Stomach smooth muscle (tissue), 2 donors: ENCODE measurements around the gene LYL1.

Source experiments
- H3K27ac ChIP-seq: one replicate; pipeline ENCODE4 v1.7.0; 2013; ENCODE audit warnings: mild to moderate bottlenecking, low read length, inconsistent platforms
- H3K27me3 ChIP-seq, 2 donors: one replicate each; pipeline ENCODE4 v1.7.0; 2013; ENCODE audit warnings: low read length in 2 of 2; ENCODE audit not compliant: insufficient read depth in 2 of 2, control insufficient read depth in 1 of 2
- H3K36me3 ChIP-seq, 2 donors: one replicate each; pipeline ENCODE4 v1.7.0; 2013; ENCODE audit warnings: low read length in 2 of 2; ENCODE audit not compliant: control insufficient read depth in 2 of 2, insufficient read depth in 2 of 2
- H3K4me1 ChIP-seq: one replicate; pipeline ENCODE4 v1.7.0; 2013; ENCODE audit warnings: low read length; ENCODE audit not compliant: control insufficient read depth, insufficient read depth
- H3K4me3 ChIP-seq, 2 donors: one replicate each; pipeline ENCODE4 v1.7.0; 2013; ENCODE audit warnings: low read length in 2 of 2
- H3K9ac ChIP-seq, 2 donors: one replicate each; pipeline ENCODE4 v1.7.0; 2013; ENCODE audit warnings: low read length in 2 of 2, mild to moderate bottlenecking in 1 of 2
- H3K9me3 ChIP-seq, 2 donors: one replicate each; pipeline ENCODE4 v1.7.0; 2013; ENCODE audit warnings: low read length in 2 of 2; ENCODE audit not compliant: control insufficient read depth in 2 of 2
- donor health status: healthy.
- donor health status: Pancreatic carcinoma.

Gene LYL1

GRCh38 chr19:13090511-13091231, 12.0 kb downstream of the LYL1 start:
- Histone ChIP-seq H3K4me3 (no peak overlapping the region), H3K9me3 (no peaks in the 10 kb centered on the region), H3K9ac (peak overlapping the region; percentile 13 to 36), H3K4me1 (peaks cover 57% of the 10 kb centered on the region), H3K27ac (peak overlapping the region; percentile 77), H3K36me3 (peaks cover 6 to 25% of the 10 kb centered on the region in 2 donors), H3K27me3 (no peaks in the 10 kb centered on the region)

GRCh38 chr19:13089857-13090507, 12.7 kb downstream of the LYL1 start:
- H3K36me3 ChIP-seq, result peaks cover 10 to 28% of the 10 kb centered on the region in 2 donors

GRCh38 chr19:13089139-13089856, 13.4 kb downstream of the LYL1 start:
- Histone ChIP-seq H3K9ac (peak overlapping the region; percentile 12 to 36), H3K9me3 (no peaks in the 10 kb centered on the region), H3K4me1 (peaks cover 62% of the 10 kb centered on the region), H3K27ac (peak overlapping the region; percentile 46), H3K36me3 (peaks cover 10 to 26% of the 10 kb centered on the region in 2 donors), H3K4me3 (no peak overlapping the region), H3K27me3 (no peaks in the 10 kb centered on the region)

More at GRCh38 chr19:13089857-13090507, 12.7 kb downstream of the LYL1 start:
- Histone ChIP-seq H3K4me1 (peaks cover 64% of the 10 kb centered on the region), H3K4me3 (no peak overlapping the region), H3K27ac (peak overlapping the region; percentile 46), H3K9me3 (no peaks in the 10 kb centered on the region), H3K27me3 (no peaks in the 10 kb centered on the region), H3K9ac (peak overlapping the region in 1 of 2 donors; percentile 12)

- H3K27me3 ChIP-seq, result no peaks in the 10 kb centered on the region
- peaks cover 10 to 33% of the 10 kb centered on the region in 2 donors for H3K36me3 ChIP-seq
- H3K9ac ChIP-seq, result no peak overlapping the region
- H3K4me1 ChIP-seq, result peaks cover 52% of the 10 kb centered on the region
- H3K27ac ChIP-seq, result no peak overlapping the region
- no peaks in the 10 kb centered on the region for H3K9me3 ChIP-seq
- H3K4me3 ChIP-seq, result no peak overlapping the region
Measured at GRCh38 chr19:13087795-13088537, 14.7 kb downstream of the LYL1 start.

GRCh38 chr19:13087295-13087694, 15.4 kb downstream of the LYL1 start:
- no peaks in the 10 kb centered on the region for H3K27me3 ChIP-seq
- no peaks in the 10 kb centered on the region for H3K9me3 ChIP-seq
- no peak overlapping the region for H3K9ac ChIP-seq
- peaks cover 10 to 34% of the 10 kb centered on the region in 2 donors for H3K36me3 ChIP-seq
- peaks cover 52% of the 10 kb centered on the region for H3K4me1 ChIP-seq
- no peak overlapping the region for H3K4me3 ChIP-seq
- no peak overlapping the region for H3K27ac ChIP-seq

GRCh38 chr19:13086341-13086740, 16.3 kb downstream of the LYL1 start:
- Histone ChIP-seq H3K9ac (no peak overlapping the region), H3K4me3 (no peak overlapping the region), H3K27ac (no peak overlapping the region), H3K27me3 (no peaks in the 10 kb centered on the region), H3K4me1 (peaks cover 52% of the 10 kb centered on the region), H3K36me3 (peaks cover 10 to 39% of the 10 kb centered on the region in 2 donors), H3K9me3 (no peaks in the 10 kb centered on the region)

- Histone ChIP-seq H3K9me3 (no peaks in the 10 kb centered on the region), H3K36me3 (peaks cover 10 to 37% of the 10 kb centered on the region in 2 donors), H3K27ac (no peak overlapping the region), H3K4me3 (no peak overlapping the region), H3K9ac (no peak overlapping the region), H3K4me1 (peaks cover 46% of the 10 kb centered on the region), H3K27me3 (no peaks in the 10 kb centered on the region)
Measured at GRCh38 chr19:13085666-13086065, 17.0 kb downstream of the LYL1 start.

- Histone ChIP-seq H3K9ac (no peak overlapping the region), H3K4me1 (peaks cover 48% of the 10 kb centered on the region), H3K9me3 (no peaks in the 10 kb centered on the region), H3K27me3 (no peaks in the 10 kb centered on the region), H3K36me3 (peaks cover 10 to 34% of the 10 kb centered on the region in 2 donors), H3K4me3 (no peak overlapping the region), H3K27ac (no peak overlapping the region)
Measured at GRCh38 chr19:13083627-13084026, 19.0 kb downstream of the LYL1 start.

- H3K4me1 ChIP-seq, result peaks cover 54% of the 10 kb centered on the region
- H3K9ac ChIP-seq, result no peak overlapping the region
- H3K4me3 ChIP-seq, result no peak overlapping the region
- peaks cover 10 to 34% of the 10 kb centered on the region in 2 donors for H3K36me3 ChIP-seq
- H3K27me3 ChIP-seq, result no peaks in the 10 kb centered on the region
- no peaks in the 10 kb centered on the region for H3K9me3 ChIP-seq
- H3K27ac ChIP-seq, result peak overlapping the region; percentile 6
Measured at GRCh38 chr19:13083008-13083404, 19.7 kb downstream of the LYL1 start.
